ENCODE data around the gene SEH1L. TPM values are rescaled to one million over a fixed set of nuclear protein-coding genes. Genes with fewer than 3 reads are reported as not detected.

Gene SEH1L
- polyA plus RNA-seq, 1 donor (not counting 4 experiments of a cell fraction or from before 2014, with no cell fraction given) = 60.5 TPM

DNA sequence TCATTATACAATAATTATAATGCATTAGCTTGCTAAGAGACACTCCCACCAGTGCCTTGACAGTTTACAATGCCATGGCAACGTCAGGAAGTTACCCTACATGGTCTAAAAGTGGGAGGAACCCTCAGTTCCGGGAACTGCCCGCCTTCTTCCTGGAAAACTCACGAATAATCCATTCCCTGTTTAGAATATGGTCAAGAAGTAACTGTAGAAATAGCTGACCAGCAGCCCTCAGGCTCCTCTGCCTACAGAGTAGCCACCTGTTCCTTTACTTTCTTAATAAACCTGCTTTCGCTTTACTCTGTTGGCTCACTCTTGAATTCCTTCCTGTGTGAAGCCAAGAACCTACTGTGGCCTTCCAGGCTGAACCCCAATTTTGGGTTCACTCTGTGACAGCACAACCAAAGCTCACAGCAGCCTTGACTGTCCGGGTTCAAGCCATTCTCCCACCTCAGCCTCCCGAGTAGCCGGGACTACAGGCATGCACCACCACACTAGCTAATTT lies 43.7 kb upstream of the SEH1L start:
- H3K27ac ChIP-seq (ENCODE audit: control insufficient read depth, insufficient read depth, low read length) = no peak overlapping the region
- H2AFZ ChIP-seq (ENCODE audit: control insufficient read depth, low read length) = no peak overlapping the region
- no peaks in the 10 kb centered on the region for H3K4me1 ChIP-seq (ENCODE audit: control insufficient read depth, extremely low read depth, insufficient read depth, low read length)
- no peak for DNase-seq (ENCODE audit: low read depth, low spot score)
- H3K36me3 ChIP-seq (ENCODE audit: control insufficient read depth in 2 of 2, extremely low read depth in 1 of 2, insufficient read depth in 2 of 2, low read length in 2 of 2) = no peaks in the 10 kb centered on the region
- H3K9me3 ChIP-seq (ENCODE audit: control insufficient read depth, low read depth, low read length) = no peaks in the 10 kb centered on the region
- TF ChIP-seq EZH2 (IDR thresholded peaks at IDR 0.05; ENCODE audit: low read length) = no peak
- no peak for TF ChIP-seq CTCF (optimal IDR thresholded peaks at IDR 0.05 in 1 of 3, IDR thresholded peaks at IDR 0.05 in 1 of 3, conservative IDR thresholded peaks at IDR 0.05 in 1 of 3; ENCODE audit: extremely low read depth in 1 of 3, insufficient read depth in 2 of 3, low read length in 3 of 3)
- dilution Hi-C loops (cut with MboI; ENCODE audit: extremely low pct_ligation_motif_present, low sequenced_read_pairs) = loop anchor here (25.0 kb wide), 1 partner anchor 167 kb away; no protein-coding TSS in a partner anchor
- FAIRE-seq = no peak
- H3K27me3 ChIP-seq (ENCODE audit: control insufficient read depth, extremely low read depth, insufficient read depth, low read length) = no peaks in the 10 kb centered on the region
- H3K4me2 ChIP-seq (ENCODE audit: control insufficient read depth, extremely low read depth, insufficient read depth, low read depth, low read length) = no peak overlapping the region
- H3K9ac ChIP-seq (ENCODE audit: control insufficient read depth, extremely low read depth, insufficient read depth, low read length) = no peak overlapping the region
- no peak overlapping the region for H3K4me3 ChIP-seq (ENCODE audit: control insufficient read depth in 2 of 3, extremely low read depth in 1 of 3, insufficient read depth in 2 of 3, low read depth in 1 of 3, low read length in 3 of 3)
- H4K20me1 ChIP-seq (ENCODE audit: control insufficient read depth, extremely low read depth, insufficient read depth, low read length) = no peaks in the 10 kb centered on the region
- no peaks in the 10 kb centered on the region for H3K79me2 ChIP-seq (ENCODE audit: control insufficient read depth, insufficient read depth, low read length)
- H3K9me1 ChIP-seq (ENCODE audit: control insufficient read depth, extremely low read depth, insufficient read depth, low read length) = no peaks in the 10 kb centered on the region

DNA sequence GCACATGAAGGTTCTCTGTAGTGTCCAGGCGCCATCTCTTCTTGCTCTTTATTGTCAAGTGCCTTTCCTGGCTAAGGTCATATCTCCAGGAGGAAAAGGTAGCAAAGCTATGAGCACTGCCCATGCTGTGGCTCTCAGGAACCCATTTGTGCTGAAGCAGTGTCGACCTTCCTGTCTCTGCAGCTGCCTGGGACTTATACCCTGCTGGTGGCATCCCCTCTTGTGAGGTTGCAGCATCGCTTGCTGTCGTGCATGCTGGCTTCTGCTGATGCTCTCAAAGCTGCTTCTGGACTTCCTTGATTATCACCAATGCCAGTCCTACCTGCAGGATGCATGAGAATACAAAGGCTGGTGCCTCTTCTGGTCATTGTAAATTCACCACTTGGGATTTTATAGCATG lies 41.7 kb upstream of the SEH1L start:
- Histone ChIP-seq H3K9me3 (ENCODE audit: control insufficient read depth, low read depth, low read length) (peaks cover under 1% of the 10 kb centered on the region), H3K4me1 (ENCODE audit: control insufficient read depth, extremely low read depth, insufficient read depth, low read length) (peaks cover 2% of the 10 kb centered on the region), H3K4me3 (ENCODE audit: control insufficient read depth in 2 of 3, extremely low read depth in 1 of 3, insufficient read depth in 2 of 3, low read depth in 1 of 3, low read length in 3 of 3) (no peak overlapping the region), H4K20me1 (ENCODE audit: control insufficient read depth, extremely low read depth, insufficient read depth, low read length) (no peaks in the 10 kb centered on the region), H3K9ac (ENCODE audit: control insufficient read depth, extremely low read depth, insufficient read depth, low read length) (no peak overlapping the region), H3K27ac (ENCODE audit: control insufficient read depth, insufficient read depth, low read length) (no peak overlapping the region), H2AFZ (ENCODE audit: control insufficient read depth, low read length) (no peak overlapping the region), H3K9me1 (ENCODE audit: control insufficient read depth, extremely low read depth, insufficient read depth, low read length) (no peaks in the 10 kb centered on the region), H3K4me2 (ENCODE audit: control insufficient read depth, extremely low read depth, insufficient read depth, low read depth, low read length) (no peak overlapping the region), H3K27me3 (ENCODE audit: control insufficient read depth, extremely low read depth, insufficient read depth, low read length) (peaks cover under 1% of the 10 kb centered on the region), H3K36me3 (ENCODE audit: control insufficient read depth in 2 of 2, extremely low read depth in 1 of 2, insufficient read depth in 2 of 2, low read length in 2 of 2) (no peaks in the 10 kb centered on the region), H3K79me2 (ENCODE audit: control insufficient read depth, insufficient read depth, low read length) (no peaks in the 10 kb centered on the region)
- TF ChIP-seq CTCF (optimal IDR thresholded peaks at IDR 0.05 in 1 of 3, IDR thresholded peaks at IDR 0.05 in 1 of 3, conservative IDR thresholded peaks at IDR 0.05 in 1 of 3; ENCODE audit: extremely low read depth in 1 of 3, insufficient read depth in 2 of 3, low read length in 3 of 3) = no peak
- TF ChIP-seq EZH2 (IDR thresholded peaks at IDR 0.05; ENCODE audit: low read length) = no peak
- FAIRE-seq (no peak), DNase-seq (ENCODE audit: low read depth, low spot score) (no peak)
- dilution Hi-C loops (cut with MboI; ENCODE audit: extremely low pct_ligation_motif_present, low sequenced_read_pairs) = loop anchor here (25.0 kb wide), 1 partner anchor 169 kb away; no protein-coding TSS in a partner anchor

Data from keratinocyte (primary cell).